Endodermal cell (in vitro differentiated cells): ENCODE results near the gene PCBP2. TPM values are rescaled to one million over a fixed set of nuclear protein-coding genes. Genes with fewer than 3 reads are reported as not detected.

Source experiments
- DNase-seq: peaks from one replicate; pipeline ENCODE4 v3.0.0-alpha.2; 2017
- H3K27ac ChIP-seq: 2 replicates; pipeline ENCODE4 v1.5.1; 2013; ENCODE audit warnings: mild to moderate bottlenecking, low read depth, low read length, moderate library complexity
- H3K27me3 ChIP-seq: 2 replicates; pipeline ENCODE4 v1.6.1; 2013; ENCODE audit warnings: mild to moderate bottlenecking, low read length, moderate library complexity; ENCODE audit not compliant: insufficient read depth, control insufficient read depth, poor library complexity, severe bottlenecking
- H3K36me3 ChIP-seq: 2 replicates; pipeline ENCODE4 v1.7.0; 2013; ENCODE audit warnings: mild to moderate bottlenecking, low read length, moderate library complexity; ENCODE audit not compliant: control insufficient read depth, insufficient read depth
- H3K4me1 ChIP-seq: one replicate; pipeline ENCODE4 v1.7.0; 2013; ENCODE audit warnings: low read length; ENCODE audit not compliant: control insufficient read depth, insufficient read depth
- H3K4me3 ChIP-seq: 2 replicates; pipeline ENCODE4 v1.5.1; 2013; ENCODE audit warnings: mild to moderate bottlenecking, low read length, moderate library complexity
- H3K9ac ChIP-seq: 2 replicates; pipeline ENCODE4 v1.6.1; 2013; ENCODE audit warnings: mild to moderate bottlenecking, low read length, moderate library complexity; ENCODE audit not compliant: poor library complexity, severe bottlenecking; ENCODE audit errors: extremely low read depth
- H3K9me3 ChIP-seq: 2 replicates; pipeline ENCODE4 v1.6.1; 2013; ENCODE audit warnings: mild to moderate bottlenecking, low read length, moderate library complexity; ENCODE audit not compliant: control insufficient read depth
- H3K27ac Mint-ChIP-seq: 2 replicates; pipeline ENCODE4 v1.8.0; 2020; ENCODE audit warnings: mixed read lengths
- H3K27me3 Mint-ChIP-seq: 2 replicates; pipeline ENCODE4 v1.8.0; 2021; ENCODE audit warnings: mild to moderate bottlenecking, mixed read lengths; ENCODE audit not compliant: insufficient read depth
- H3K36me3 Mint-ChIP-seq: 2 replicates; pipeline ENCODE4 v1.8.0; 2020; ENCODE audit warnings: low read depth, mixed read lengths
- H3K4me1 Mint-ChIP-seq: 2 replicates; pipeline ENCODE4 v1.8.0; 2020; ENCODE audit warnings: mixed read lengths
- H3K4me3 Mint-ChIP-seq: 2 replicates; pipeline ENCODE4 v1.8.0; 2020; ENCODE audit warnings: mild to moderate bottlenecking, moderate library complexity, mixed read lengths
- H3K9me3 Mint-ChIP-seq: 2 replicates; pipeline ENCODE4 v1.8.0; 2020; ENCODE audit warnings: mild to moderate bottlenecking, mixed read lengths
- WGBS, 2 experiments: methylation state at CpG; one replicate each; pipeline versions ENCODE4 v1.1.5 to v1.1.7; 2013; ENCODE audit warnings: missing lambda C conversion rate in 2 of 2, mixed read lengths in 1 of 2; ENCODE audit not compliant: insufficient coverage in 1 of 2, insufficient read length in 1 of 2; 5-methylcytosine and 5-hydroxymethylcytosine counted together
- total RNA-seq, 2 donors: library from RNA; stranded (reverse); fragmentation: NEBNext Ultra II Directional in 1 of 2; extraction: Animal tissue kit (Norgen Biotek cat#: 25700) in 1 of 2; gene quantifications; 2 replicates in 1 of 2; 3 replicates in 1 of 2; pipeline ENCODE4 v1.2.1, GENCODE V29; 2021
- TF ChIP-seq, protein P1 (sequence below): fragments of 200-600 bp; sonication (generic); conservative IDR thresholded peaks from 2 replicates; pipeline ENCODE4 v1.5.0; 2021; ENCODE audit warnings: antibody characterized with exemption, mild to moderate bottlenecking

The PCBP2 gene
- total RNA-seq, 2 donors from 2014 or later, result 1,281 to 1,338 TPM

GRCh38 chr12:53515291-53515680, 63.4 kb downstream of the PCBP2 start:
- Mint-ChIP-seq H3K27ac (no peak overlapping the region), H3K4me3 (no peak overlapping the region), H3K27me3 (no peaks in the 10 kb centered on the region), H3K4me1 (no peaks in the 10 kb centered on the region), H3K36me3 (peaks cover 40% of the 10 kb centered on the region), H3K9me3 (no peaks in the 10 kb centered on the region)
- no peak overlapping the region for H3K27ac ChIP-seq
- H3K27me3 ChIP-seq, result no peaks in the 10 kb centered on the region
- WGBS, 2 experiments, result 87 to 100% methylated on average over 2 of the region's 2 CpGs
- TF ChIP-seq, protein P1, sequence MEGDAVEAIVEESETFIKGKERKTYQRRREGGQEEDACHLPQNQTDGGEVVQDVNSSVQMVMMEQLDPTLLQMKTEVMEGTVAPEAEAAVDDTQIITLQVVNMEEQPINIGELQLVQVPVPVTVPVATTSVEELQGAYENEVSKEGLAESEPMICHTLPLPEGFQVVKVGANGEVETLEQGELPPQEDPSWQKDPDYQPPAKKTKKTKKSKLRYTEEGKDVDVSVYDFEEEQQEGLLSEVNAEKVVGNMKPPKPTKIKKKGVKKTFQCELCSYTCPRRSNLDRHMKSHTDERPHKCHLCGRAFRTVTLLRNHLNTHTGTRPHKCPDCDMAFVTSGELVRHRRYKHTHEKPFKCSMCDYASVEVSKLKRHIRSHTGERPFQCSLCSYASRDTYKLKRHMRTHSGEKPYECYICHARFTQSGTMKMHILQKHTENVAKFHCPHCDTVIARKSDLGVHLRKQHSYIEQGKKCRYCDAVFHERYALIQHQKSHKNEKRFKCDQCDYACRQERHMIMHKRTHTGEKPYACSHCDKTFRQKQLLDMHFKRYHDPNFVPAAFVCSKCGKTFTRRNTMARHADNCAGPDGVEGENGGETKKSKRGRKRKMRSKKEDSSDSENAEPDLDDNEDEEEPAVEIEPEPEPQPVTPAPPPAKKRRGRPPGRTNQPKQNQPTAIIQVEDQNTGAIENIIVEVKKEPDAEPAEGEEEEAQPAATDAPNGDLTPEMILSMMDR, result no peak
- no peak for DNase-seq
- no peak overlapping the region for H3K9ac ChIP-seq
- H3K4me1 ChIP-seq, result no peaks in the 10 kb centered on the region
- peaks cover 74% of the 10 kb centered on the region for H3K36me3 ChIP-seq
- no peaks in the 10 kb centered on the region for H3K9me3 ChIP-seq
- H3K4me3 ChIP-seq, result no peak overlapping the region

DNA sequence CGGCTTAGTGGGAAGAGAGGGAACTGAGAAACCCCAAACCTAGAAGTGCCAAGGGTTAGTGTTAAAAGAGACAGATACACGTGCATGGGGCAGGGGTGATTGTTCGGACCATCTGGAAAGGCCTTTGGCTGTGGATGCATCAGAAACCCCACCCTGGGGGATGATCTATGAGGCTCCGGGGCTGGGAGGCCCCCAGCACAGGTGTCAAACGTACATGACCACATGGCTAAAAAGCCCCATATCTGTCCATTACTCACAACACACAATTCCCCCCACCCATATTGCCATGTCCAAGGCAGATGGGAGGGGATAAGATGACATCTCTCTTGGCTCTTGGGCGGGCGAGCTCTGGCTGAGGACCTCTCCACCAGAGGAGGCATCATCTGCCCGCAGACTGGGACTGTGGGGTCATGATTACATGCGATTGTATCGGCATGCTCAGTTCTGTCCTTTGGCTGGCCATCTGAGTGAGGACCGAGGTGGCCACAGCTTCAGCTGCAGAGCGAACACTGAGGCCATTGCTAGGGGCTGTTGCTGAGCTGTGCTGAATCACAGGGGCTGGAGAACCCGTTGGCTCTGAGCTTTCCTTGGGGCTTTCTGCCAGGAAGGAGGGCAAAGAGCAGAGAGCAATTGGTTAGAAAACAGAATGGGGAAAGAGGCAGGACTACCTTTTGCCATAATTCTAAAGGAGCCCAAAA, 65.0 kb downstream of the PCBP2 start:
- H3K9me3 ChIP-seq, result no peaks in the 10 kb centered on the region
- no peak overlapping the region for H3K9ac ChIP-seq
- TF ChIP-seq, protein P1, result no peak
- no peak overlapping the region for H3K4me3 Mint-ChIP-seq
- peaks cover 80% of the 10 kb centered on the region for H3K36me3 ChIP-seq
- no peak overlapping the region for H3K27ac ChIP-seq
- H3K36me3 Mint-ChIP-seq, result peaks cover 49% of the 10 kb centered on the region
- H3K4me1 ChIP-seq, result no peaks in the 10 kb centered on the region
- DNase-seq, result no peak
- no peaks in the 10 kb centered on the region for H3K27me3 Mint-ChIP-seq
- no peaks in the 10 kb centered on the region for H3K27me3 ChIP-seq
- no peak overlapping the region for H3K4me3 ChIP-seq
- WGBS, 2 experiments, result 89 to 94% methylated on average over 8 to 13 of the region's 13 CpGs
- no peaks in the 10 kb centered on the region for H3K4me1 Mint-ChIP-seq
- H3K9me3 Mint-ChIP-seq, result no peaks in the 10 kb centered on the region
- H3K27ac Mint-ChIP-seq, result no peak overlapping the region

GRCh38 chr12:53518381-53518780, 66.5 kb downstream of the PCBP2 start:
- Histone ChIP-seq H3K27ac (no peak overlapping the region), H3K36me3 (peaks cover 77% of the 10 kb centered on the region), H3K27me3 (no peaks in the 10 kb centered on the region), H3K9ac (no peak overlapping the region), H3K9me3 (no peaks in the 10 kb centered on the region), H3K4me3 (no peak overlapping the region), H3K4me1 (no peaks in the 10 kb centered on the region)
- 89 to 96% methylated on average over 5 of the region's 5 CpGs for WGBS, 2 experiments
- Mint-ChIP-seq H3K27me3 (no peaks in the 10 kb centered on the region), H3K36me3 (peaks cover 63% of the 10 kb centered on the region), H3K4me3 (no peak overlapping the region), H3K4me1 (no peaks in the 10 kb centered on the region), H3K9me3 (no peaks in the 10 kb centered on the region), H3K27ac (no peak overlapping the region)
- TF ChIP-seq, protein P1, result no peak
- no peak for DNase-seq
